WTC11 (cell line): Measurements from ENCODE around the gene MANEA. TPM values are rescaled to one million over a fixed set of nuclear protein-coding genes. Genes with fewer than 3 reads are reported as not detected.
"Not testable (repeated sequence)": the region's sequence is repeated elsewhere in the genome, so short reads cannot be mapped to it uniquely, and the experiment has no call there.

Source experiments
- ATAC-seq: fragments of 200-7000 bp; cut with Tn5 transposase; 2 replicates; pipeline ENCODE4 v1.10.0; 2021; ENCODE audit warnings: mild to moderate bottlenecking, moderate library complexity
- CTCF ChIA-PET: fragments of 300-600 bp; sonication (Branson Sonifier 250); formaldehyde crosslinking; loops from one replicate; lab custom pipeline; 2021; ENCODE audit warnings: antibody characterized with exemption; lab: Charles Lee
- POLR2A ChIA-PET: fragments of 350-600 bp; sonication (Branson Sonifier 250); formaldehyde crosslinking; loops from one replicate; lab custom pipeline; 2021; ENCODE audit warnings: antibody characterized with exemption; lab: Charles Lee
- DNase-seq: peaks from one replicate; pipeline ENCODE4 v3.0.0; 2021; ENCODE audit warnings: low spot score
- H3K27ac Mint-ChIP-seq: 2 replicates; pipeline ENCODE4 v1.8.0; 2021; ENCODE audit warnings: mixed read lengths
- H3K27me3 Mint-ChIP-seq: 2 replicates; pipeline ENCODE4 v1.8.0; 2021; ENCODE audit warnings: low read depth, mild to moderate bottlenecking, moderate library complexity, mixed read lengths
- H3K36me3 Mint-ChIP-seq: 2 replicates; pipeline ENCODE4 v1.8.0; 2021; ENCODE audit warnings: mixed read lengths
- H3K4me1 Mint-ChIP-seq: 2 replicates; pipeline ENCODE4 v1.8.0; 2022; ENCODE audit warnings: mixed read lengths
- H3K4me3 Mint-ChIP-seq: 2 replicates; pipeline ENCODE4 v1.8.0; 2021; ENCODE audit warnings: mild to moderate bottlenecking, moderate library complexity, mixed read lengths
- H3K9me3 Mint-ChIP-seq: 2 replicates; pipeline ENCODE4 v1.8.0; 2021; ENCODE audit warnings: mixed read lengths
- ELF4 ChIP-seq: sonication (generic); formaldehyde crosslinking; IDR thresholded peaks from 2 replicates; pipeline ENCODE4 v1.8.1; 2022; ENCODE audit warnings: low read depth, mild to moderate bottlenecking, moderate library complexity, missing genetic modification reagents
- ESRRA ChIP-seq: sonication (generic); formaldehyde crosslinking; IDR thresholded peaks from 2 replicates; pipeline ENCODE4 v1.8.1; 2022; ENCODE audit warnings: mild to moderate bottlenecking, missing genetic modification reagents, borderline replicate concordance
- ETV6 ChIP-seq: sonication (generic); formaldehyde crosslinking; IDR thresholded peaks from 2 replicates; pipeline ENCODE4 v1.8.1; 2022; ENCODE audit warnings: mild to moderate bottlenecking, missing genetic modification reagents
- FOXJ3 ChIP-seq: sonication (generic); formaldehyde crosslinking; IDR thresholded peaks from 2 replicates; pipeline ENCODE4 v1.9.0; 2021; ENCODE audit warnings: missing genetic modification reagents, mild to moderate bottlenecking, borderline replicate concordance
- IRF2 ChIP-seq: sonication (generic); formaldehyde crosslinking; IDR thresholded peaks from 2 replicates; pipeline ENCODE4 v1.8.0; 2022; ENCODE audit warnings: low read depth, missing genetic modification reagents, borderline replicate concordance
- NR2C2 ChIP-seq: sonication (generic); formaldehyde crosslinking; IDR thresholded peaks from 2 replicates; pipeline ENCODE4 v1.8.0; 2022; ENCODE audit warnings: mild to moderate bottlenecking, missing genetic modification reagents
- RORB ChIP-seq: fragments of 250-450 bp; sonication (Bioruptor Pico); IDR thresholded peaks from 2 replicates; pipeline ENCODE4 v1.9.0; 2021; ENCODE audit warnings: mild to moderate bottlenecking
- SP1 ChIP-seq: sonication (generic); formaldehyde crosslinking; conservative IDR thresholded peaks from 2 replicates; pipeline ENCODE4 v1.8.1; 2022; ENCODE audit warnings: missing genetic modification reagents
- ZNF121 ChIP-seq: sonication (generic); formaldehyde crosslinking; IDR thresholded peaks from 2 replicates; pipeline ENCODE4 v1.8.0; 2023; ENCODE audit warnings: missing genetic modification reagents
- ZNF317 ChIP-seq: sonication (generic); formaldehyde crosslinking; IDR thresholded peaks from 2 replicates; pipeline ENCODE4 v1.8.1; 2023; ENCODE audit warnings: low read depth, mild to moderate bottlenecking, moderate library complexity, missing genetic modification reagents, borderline replicate concordance
- total RNA-seq: library from RNA; stranded (reverse); gene quantifications from 3 replicates; pipeline ENCODE4 v1.2.3, GENCODE V29; 2021
- TF ChIP-seq, protein P1 (sequence below): sonication (generic); formaldehyde crosslinking; IDR thresholded peaks from 2 replicates; pipeline ENCODE4 v1.8.1; 2023; ENCODE audit warnings: mild to moderate bottlenecking, missing genetic modification reagents
- TF ChIP-seq, protein P2 (sequence below): sonication (generic); formaldehyde crosslinking; IDR thresholded peaks from 2 replicates; pipeline ENCODE4 v1.8.0; 2022; ENCODE audit warnings: missing genetic modification reagents
- TF ChIP-seq, protein P3 (sequence below): sonication (generic); formaldehyde crosslinking; IDR thresholded peaks from 2 replicates; pipeline ENCODE4 v1.8.1; 2022; ENCODE audit warnings: mild to moderate bottlenecking, moderate library complexity, missing genetic modification reagents
- TF ChIP-seq, protein P4 (sequence below): fragments of 250-450 bp; sonication (Bioruptor Pico); IDR thresholded peaks from 2 replicates; pipeline ENCODE4 v1.9.0; 2021; ENCODE audit warnings: mild to moderate bottlenecking
- TF ChIP-seq, protein P5 (sequence below): fragments of 250-450 bp; sonication (Bioruptor Pico); conservative IDR thresholded peaks from 2 replicates; pipeline ENCODE4 v1.9.0; 2021; ENCODE audit warnings: mild to moderate bottlenecking
- TF ChIP-seq, protein P6 (sequence below): fragments of 250-450 bp; sonication (Bioruptor Pico); IDR thresholded peaks from 2 replicates; pipeline ENCODE4 v2.1.2; 2022; ENCODE audit warnings: mild to moderate bottlenecking, moderate library complexity
- TF ChIP-seq, protein P7 (sequence below): sonication (generic); formaldehyde crosslinking; IDR thresholded peaks from 2 replicates; pipeline ENCODE4 v1.8.1; 2023; ENCODE audit warnings: mild to moderate bottlenecking, missing genetic modification reagents

The MANEA gene
- total RNA-seq, 1 experiment from 2014 or later: 6.1 TPM

DNA sequence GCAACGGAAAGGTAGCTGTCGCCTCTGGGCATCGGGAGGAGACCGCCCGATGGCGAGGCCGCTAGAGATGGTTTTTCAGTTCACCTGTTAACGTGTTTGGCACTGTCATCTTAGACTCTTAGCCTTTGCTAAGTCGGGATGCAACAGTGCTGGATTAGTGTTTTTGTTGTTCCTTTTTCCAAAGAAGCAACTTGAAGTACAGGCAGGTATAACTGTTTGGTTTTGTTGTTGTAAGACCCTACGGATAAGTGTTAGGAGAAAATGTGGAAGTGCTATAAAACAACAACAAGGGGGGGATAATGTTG, 723 bp downstream of the MANEA start:
- no peak for ATAC-seq

DNA sequence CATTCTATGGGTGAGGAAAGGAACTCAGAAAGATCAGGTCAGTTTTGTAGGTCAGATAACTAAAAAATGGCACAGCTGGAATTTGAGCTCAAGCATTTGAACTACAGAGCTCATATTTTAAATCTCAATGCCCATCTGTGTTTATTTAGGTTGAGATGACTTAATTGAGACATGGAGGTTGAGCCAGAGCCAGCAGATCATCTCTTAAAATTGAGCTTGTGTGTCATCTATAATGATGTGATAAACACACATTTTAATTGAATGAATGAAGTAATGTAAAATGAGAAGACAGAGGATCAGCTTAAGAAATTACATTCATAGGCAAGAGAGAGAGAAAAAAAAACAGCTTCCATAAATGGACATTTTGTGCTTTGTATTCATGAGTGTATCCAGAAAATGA, 3.7 kb downstream of the MANEA start:
- H3K4me3 Mint-ChIP-seq: no peak overlapping the region
- H3K27me3 Mint-ChIP-seq: no peaks in the 10 kb centered on the region
- DNase-seq (no peak), ATAC-seq (no peak)
- CTCF ChIA-PET: no interaction called here
- peaks cover 29% of the 10 kb centered on the region for H3K36me3 Mint-ChIP-seq
- H3K9me3 Mint-ChIP-seq: peaks cover 25% of the 10 kb centered on the region
- peaks cover 15% of the 10 kb centered on the region for H3K4me1 Mint-ChIP-seq
- H3K27ac Mint-ChIP-seq: no peak overlapping the region
- TF ChIP-seq IRF2 (CRISPR knock-in tag) (no peak), RORB (CRISPR knock-in tag) (no peak), ETV6 (no peak), ZNF317 (CRISPR knock-in tag) (no peak), FOXJ3 (CRISPR knock-in tag) (no peak), ESRRA (CRISPR knock-in tag) (no peak), ELF4 (CRISPR knock-in tag) (no peak), ZNF121 (CRISPR knock-in tag) (no peak)
- TF ChIP-seq, protein P1, sequence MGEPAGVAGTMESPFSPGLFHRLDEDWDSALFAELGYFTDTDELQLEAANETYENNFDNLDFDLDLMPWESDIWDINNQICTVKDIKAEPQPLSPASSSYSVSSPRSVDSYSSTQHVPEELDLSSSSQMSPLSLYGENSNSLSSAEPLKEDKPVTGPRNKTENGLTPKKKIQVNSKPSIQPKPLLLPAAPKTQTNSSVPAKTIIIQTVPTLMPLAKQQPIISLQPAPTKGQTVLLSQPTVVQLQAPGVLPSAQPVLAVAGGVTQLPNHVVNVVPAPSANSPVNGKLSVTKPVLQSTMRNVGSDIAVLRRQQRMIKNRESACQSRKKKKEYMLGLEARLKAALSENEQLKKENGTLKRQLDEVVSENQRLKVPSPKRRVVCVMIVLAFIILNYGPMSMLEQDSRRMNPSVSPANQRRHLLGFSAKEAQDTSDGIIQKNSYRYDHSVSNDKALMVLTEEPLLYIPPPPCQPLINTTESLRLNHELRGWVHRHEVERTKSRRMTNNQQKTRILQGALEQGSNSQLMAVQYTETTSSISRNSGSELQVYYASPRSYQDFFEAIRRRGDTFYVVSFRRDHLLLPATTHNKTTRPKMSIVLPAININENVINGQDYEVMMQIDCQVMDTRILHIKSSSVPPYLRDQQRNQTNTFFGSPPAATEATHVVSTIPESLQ: no peak
- TF ChIP-seq, protein P2, sequence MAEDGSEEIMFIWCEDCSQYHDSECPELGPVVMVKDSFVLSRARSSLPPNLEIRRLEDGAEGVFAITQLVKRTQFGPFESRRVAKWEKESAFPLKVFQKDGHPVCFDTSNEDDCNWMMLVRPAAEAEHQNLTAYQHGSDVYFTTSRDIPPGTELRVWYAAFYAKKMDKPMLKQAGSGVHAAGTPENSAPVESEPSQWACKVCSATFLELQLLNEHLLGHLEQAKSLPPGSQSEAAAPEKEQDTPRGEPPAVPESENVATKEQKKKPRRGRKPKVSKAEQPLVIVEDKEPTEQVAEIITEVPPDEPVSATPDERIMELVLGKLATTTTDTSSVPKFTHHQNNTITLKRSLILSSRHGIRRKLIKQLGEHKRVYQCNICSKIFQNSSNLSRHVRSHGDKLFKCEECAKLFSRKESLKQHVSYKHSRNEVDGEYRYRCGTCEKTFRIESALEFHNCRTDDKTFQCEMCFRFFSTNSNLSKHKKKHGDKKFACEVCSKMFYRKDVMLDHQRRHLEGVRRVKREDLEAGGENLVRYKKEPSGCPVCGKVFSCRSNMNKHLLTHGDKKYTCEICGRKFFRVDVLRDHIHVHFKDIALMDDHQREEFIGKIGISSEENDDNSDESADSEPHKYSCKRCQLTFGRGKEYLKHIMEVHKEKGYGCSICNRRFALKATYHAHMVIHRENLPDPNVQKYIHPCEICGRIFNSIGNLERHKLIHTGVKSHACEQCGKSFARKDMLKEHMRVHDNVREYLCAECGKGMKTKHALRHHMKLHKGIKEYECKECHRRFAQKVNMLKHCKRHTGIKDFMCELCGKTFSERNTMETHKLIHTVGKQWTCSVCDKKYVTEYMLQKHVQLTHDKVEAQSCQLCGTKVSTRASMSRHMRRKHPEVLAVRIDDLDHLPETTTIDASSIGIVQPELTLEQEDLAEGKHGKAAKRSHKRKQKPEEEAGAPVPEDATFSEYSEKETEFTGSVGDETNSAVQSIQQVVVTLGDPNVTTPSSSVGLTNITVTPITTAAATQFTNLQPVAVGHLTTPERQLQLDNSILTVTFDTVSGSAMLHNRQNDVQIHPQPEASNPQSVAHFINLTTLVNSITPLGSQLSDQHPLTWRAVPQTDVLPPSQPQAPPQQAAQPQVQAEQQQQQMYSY (CRISPR knock-in tag): no peak
- TF ChIP-seq, protein P3, sequence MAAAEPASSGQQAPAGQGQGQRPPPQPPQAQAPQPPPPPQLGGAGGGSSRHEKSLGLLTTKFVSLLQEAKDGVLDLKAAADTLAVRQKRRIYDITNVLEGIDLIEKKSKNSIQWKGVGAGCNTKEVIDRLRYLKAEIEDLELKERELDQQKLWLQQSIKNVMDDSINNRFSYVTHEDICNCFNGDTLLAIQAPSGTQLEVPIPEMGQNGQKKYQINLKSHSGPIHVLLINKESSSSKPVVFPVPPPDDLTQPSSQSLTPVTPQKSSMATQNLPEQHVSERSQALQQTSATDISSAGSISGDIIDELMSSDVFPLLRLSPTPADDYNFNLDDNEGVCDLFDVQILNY (CRISPR knock-in tag): no peak
- TF ChIP-seq, protein P4, sequence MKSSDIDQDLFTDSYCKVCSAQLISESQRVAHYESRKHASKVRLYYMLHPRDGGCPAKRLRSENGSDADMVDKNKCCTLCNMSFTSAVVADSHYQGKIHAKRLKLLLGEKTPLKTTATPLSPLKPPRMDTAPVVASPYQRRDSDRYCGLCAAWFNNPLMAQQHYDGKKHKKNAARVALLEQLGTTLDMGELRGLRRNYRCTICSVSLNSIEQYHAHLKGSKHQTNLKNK (CRISPR knock-in tag): no peak
- POLR2A ChIA-PET: no interaction called here

More for the DNA sequence above, 723 bp downstream of the MANEA start:
- Mint-ChIP-seq H3K36me3 (peaks cover 14% of the 10 kb centered on the region), H3K27ac (peak overlapping the region; percentile 91), H3K27me3 (no peaks in the 10 kb centered on the region), H3K9me3 (peaks cover 9% of the 10 kb centered on the region), H3K4me3 (peak overlapping the region; percentile 87), H3K4me1 (peaks cover 25% of the 10 kb centered on the region)
- no peak for DNase-seq
- ChIA-PET CTCF (no interaction called here), POLR2A (no interaction called here)
- TF ChIP-seq, protein P5, sequence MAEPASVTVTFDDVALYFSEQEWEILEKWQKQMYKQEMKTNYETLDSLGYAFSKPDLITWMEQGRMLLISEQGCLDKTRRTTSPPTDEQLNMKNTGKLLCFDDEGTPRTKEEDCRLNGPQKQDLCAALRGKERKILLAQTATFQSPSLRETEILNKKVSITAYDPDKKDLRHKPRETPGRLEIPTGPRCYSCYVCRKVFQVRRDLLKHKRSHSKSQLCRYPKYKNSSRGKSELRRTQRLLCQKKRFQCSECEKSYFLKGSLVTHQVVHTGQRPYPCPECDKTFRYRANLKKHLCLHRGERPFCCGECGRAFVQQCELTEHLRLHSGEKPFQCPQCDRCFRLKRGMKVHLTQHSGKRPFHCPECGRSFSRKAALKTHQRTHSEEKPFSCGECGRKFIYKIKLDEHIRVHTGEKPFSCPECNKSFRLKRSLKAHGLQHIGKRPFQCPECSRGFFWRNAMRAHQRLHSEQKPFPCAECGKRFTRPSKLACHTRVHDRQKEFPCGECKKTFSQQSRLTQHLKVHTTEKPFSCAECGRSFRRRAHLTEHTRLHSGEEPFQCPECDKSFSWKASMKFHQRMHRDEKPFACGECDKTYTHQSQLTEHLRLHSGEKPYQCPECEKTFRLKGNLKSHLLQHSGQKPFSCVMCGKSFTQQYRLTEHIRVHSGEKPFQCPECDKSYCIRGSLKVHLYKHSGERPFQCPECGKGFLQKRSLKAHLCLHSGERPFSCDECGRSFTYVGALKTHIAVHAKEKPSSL (CRISPR knock-in tag): no peak
- TF ChIP-seq SP1 (CRISPR knock-in tag) (no peak), ESRRA (CRISPR knock-in tag) (no peak), NR2C2 (CRISPR knock-in tag) (no peak)
- TF ChIP-seq, protein P6, sequence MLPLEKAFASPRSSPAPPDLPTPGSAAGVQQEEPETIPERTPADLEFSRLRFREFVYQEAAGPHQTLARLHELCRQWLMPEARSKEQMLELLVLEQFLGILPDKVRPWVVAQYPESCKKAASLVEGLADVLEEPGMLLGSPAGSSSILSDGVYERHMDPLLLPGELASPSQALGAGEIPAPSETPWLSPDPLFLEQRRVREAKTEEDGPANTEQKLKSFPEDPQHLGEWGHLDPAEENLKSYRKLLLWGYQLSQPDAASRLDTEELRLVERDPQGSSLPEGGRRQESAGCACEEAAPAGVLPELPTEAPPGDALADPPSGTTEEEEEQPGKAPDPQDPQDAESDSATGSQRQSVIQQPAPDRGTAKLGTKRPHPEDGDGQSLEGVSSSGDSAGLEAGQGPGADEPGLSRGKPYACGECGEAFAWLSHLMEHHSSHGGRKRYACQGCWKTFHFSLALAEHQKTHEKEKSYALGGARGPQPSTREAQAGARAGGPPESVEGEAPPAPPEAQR (CRISPR knock-in tag): no peak
- TF ChIP-seq, protein P7, sequence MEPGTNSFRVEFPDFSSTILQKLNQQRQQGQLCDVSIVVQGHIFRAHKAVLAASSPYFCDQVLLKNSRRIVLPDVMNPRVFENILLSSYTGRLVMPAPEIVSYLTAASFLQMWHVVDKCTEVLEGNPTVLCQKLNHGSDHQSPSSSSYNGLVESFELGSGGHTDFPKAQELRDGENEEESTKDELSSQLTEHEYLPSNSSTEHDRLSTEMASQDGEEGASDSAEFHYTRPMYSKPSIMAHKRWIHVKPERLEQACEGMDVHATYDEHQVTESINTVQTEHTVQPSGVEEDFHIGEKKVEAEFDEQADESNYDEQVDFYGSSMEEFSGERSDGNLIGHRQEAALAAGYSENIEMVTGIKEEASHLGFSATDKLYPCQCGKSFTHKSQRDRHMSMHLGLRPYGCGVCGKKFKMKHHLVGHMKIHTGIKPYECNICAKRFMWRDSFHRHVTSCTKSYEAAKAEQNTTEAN (CRISPR knock-in tag): no peak

DNA sequence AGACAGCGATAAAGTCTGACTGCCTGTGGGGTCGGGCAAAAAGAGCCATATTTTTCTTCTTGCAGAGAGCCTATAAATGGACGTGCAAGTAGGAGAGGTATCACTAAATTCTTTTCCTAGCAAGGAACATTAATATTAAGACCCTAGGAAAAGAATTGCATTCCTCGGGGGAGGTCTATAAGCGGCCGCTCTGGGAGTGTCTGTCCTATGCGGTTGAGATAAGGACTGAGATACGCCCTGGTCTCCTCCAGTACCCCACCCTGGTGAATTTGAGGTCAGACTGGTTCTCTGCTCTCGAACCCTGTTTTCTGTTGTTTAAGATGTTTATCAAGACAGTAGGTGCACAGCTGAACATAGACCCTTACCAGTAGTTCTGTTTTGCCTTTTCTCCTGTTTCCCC, 6.9 kb downstream of the MANEA start:
- DNase-seq: peak; percentile 23
- not testable (repeated sequence) for ATAC-seq, H3K27ac Mint-ChIP-seq

More for the DNA sequence above, 6.9 kb downstream of the MANEA start:
- H3K9me3 Mint-ChIP-seq: peaks cover 27% of the 10 kb centered on the region
- CTCF ChIA-PET, H3K4me1 Mint-ChIP-seq, H3K4me3 Mint-ChIP-seq, H3K27me3 Mint-ChIP-seq, POLR2A ChIA-PET: not testable (repeated sequence)
- H3K36me3 Mint-ChIP-seq: peaks cover 33% of the 10 kb centered on the region
